Heart right ventricle (tissue), 16 donors: ENCODE measurements around the gene TMEM88. TPM values are rescaled to one million over a fixed set of nuclear protein-coding genes. Genes with fewer than 3 reads are reported as not detected.

Experiments used
- ATAC-seq, 8 donors: fragments of 200-7000 bp; cut with Tn5 transposase; one replicate each; pipeline ENCODE4 v1.9.1; 2020; ENCODE audit warnings: mild to moderate bottlenecking in 8 of 8, moderate library complexity in 8 of 8, moderate number of reproducible peaks in 1 of 8
- DNase-seq, 2 donors: peaks; one replicate each; pipeline ENCODE4 v3.0.0-alpha.2; 2020
- H3K27ac ChIP-seq, 10 donors: fragments of 200-600 bp; sonication (generic) in 2 of 10; one replicate each; pipeline versions ENCODE4 v1.5.0 to v1.8.0; 2020 to 2022; ENCODE audit warnings: mild to moderate bottlenecking in 3 of 10
- H3K27me3 ChIP-seq, 7 donors: fragments of 200-600 bp; one replicate each; pipeline ENCODE4 v1.8.0; 2021 to 2022; ENCODE audit warnings: mild to moderate bottlenecking in 2 of 7
- H3K36me3 ChIP-seq, 9 donors: fragments of 200-600 bp; sonication (generic) in 1 of 9; one replicate each; pipeline versions ENCODE4 v1.5.0 to v1.8.0; 2020 to 2022; ENCODE audit warnings: mild to moderate bottlenecking in 2 of 9
- H3K4me1 ChIP-seq, 9 donors: fragments of 200-600 bp; sonication (generic) in 1 of 9; one replicate each; pipeline versions ENCODE4 v1.5.0 to v1.8.0; 2020 to 2022; ENCODE audit warnings: mild to moderate bottlenecking in 4 of 9
- H3K4me3 ChIP-seq, 10 donors: fragments of 200-600 bp; sonication (generic) in 2 of 10; one replicate each; pipeline versions ENCODE4 v1.5.0 to v1.8.0; 2020 to 2022; ENCODE audit warnings: mild to moderate bottlenecking in 7 of 10, moderate library complexity in 2 of 10
- H3K9me3 ChIP-seq, 11 donors: fragments of 200-600 bp in 10 of 11; sonication (generic) in 2 of 11; one replicate each; pipeline versions ENCODE4 v1.5.0 to v1.8.0; 2013 to 2022; ENCODE audit warnings: mild to moderate bottlenecking in 2 of 11, control low read depth in 1 of 11, moderate library complexity in 1 of 11
- WGBS, 2 donors: extraction: QIAGEN DNeasy Blood & Tissue Kit; methylation state at CpG; one replicate each; pipeline ENCODE4 v1.1.7; 2013; ENCODE audit warnings: inconsistent platforms in 1 of 2; 5-methylcytosine and 5-hydroxymethylcytosine counted together
- intact Hi-C, 10 donors: fragments of 100-400 bp; cut with DNase I; formaldehyde crosslinking; loops; one replicate each; pipeline versions ENCODE4 v1.11.1 to v1.14.2; 2022
- polyA plus RNA-seq, 2 donors: library from polyadenylated mRNA; stranded (reverse); fragments of 200-250 nt; gene quantifications; one replicate each; pipeline ENCODE4 v1.2.3, GENCODE V29; 2013
- total RNA-seq, 10 donors: library from RNA; stranded (reverse); fragmentation: NEBNext Ultra II Directional in 3 of 10; extraction: Animal tissue kit (Norgen Biotek cat#: 25700) in 3 of 10; gene quantifications; one replicate each; pipeline versions ENCODE4 v1.2.1 to v1.2.4, GENCODE V29; 2021 to 2023
- TF ChIP-seq, protein P1 (sequence below), 9 donors: fragments of 200-600 bp; sonication (generic) in 2 of 9; IDR thresholded peaks; one replicate each; pipeline versions ENCODE4 v1.5.0 to v1.8.0; 2021 to 2022; ENCODE audit warnings: antibody characterized with exemption in 9 of 9, mild to moderate bottlenecking in 5 of 9, moderate library complexity in 1 of 9
- donor health status: Arrhythmogenic right ventricular cardiomyopathy.
- donor health status: ischemic (EF 13 %, LVEDD 7.1; RV severe dilation, severe dysfunction).
- donor health status: healthy with polysubstance abuse.
- donor health status: DM: no; HTN: yes; CAD: no.
- donor health status: DM: no; HTN: no; CAD: no.
- donor health status: ischemic (EF 25% LVEDD 6.9; RV normal size, moderate dysfunction).
- donor health status: ischemic (EF 25% LVEDD 5.7; RV mildly dilated, moderate dysfunction).
- donor health status: healthy.
- donor health status: DM: yes; HTN: yes; CAD: no.
- donor health status: Ischemic cardiomyopathy.
- donor health status: ischemic (EF 35%, LVEDD 5.7; RV mildly dilated, moderate dysfunction).
- donor health status: nonischemic (EF 11% LVEDD 7.7; RV severe dilation, severe dysfunction).
- donor health status: DM: yes; HTN: yes; CAD: no.
- donor health status: PGD.
- donor health status: ischemic (EF 29% LVEDD 5.4; RV normal size, mild dysfunction).
- donor health status: nonischemic (EF 23%, LVEDD 6.1; RV moderate dilation, normal function).

TMEM88 gene
- total and polyA plus RNA-seq, 12 donors, result 12.3 to 298 (median 24.8) TPM

DNA sequence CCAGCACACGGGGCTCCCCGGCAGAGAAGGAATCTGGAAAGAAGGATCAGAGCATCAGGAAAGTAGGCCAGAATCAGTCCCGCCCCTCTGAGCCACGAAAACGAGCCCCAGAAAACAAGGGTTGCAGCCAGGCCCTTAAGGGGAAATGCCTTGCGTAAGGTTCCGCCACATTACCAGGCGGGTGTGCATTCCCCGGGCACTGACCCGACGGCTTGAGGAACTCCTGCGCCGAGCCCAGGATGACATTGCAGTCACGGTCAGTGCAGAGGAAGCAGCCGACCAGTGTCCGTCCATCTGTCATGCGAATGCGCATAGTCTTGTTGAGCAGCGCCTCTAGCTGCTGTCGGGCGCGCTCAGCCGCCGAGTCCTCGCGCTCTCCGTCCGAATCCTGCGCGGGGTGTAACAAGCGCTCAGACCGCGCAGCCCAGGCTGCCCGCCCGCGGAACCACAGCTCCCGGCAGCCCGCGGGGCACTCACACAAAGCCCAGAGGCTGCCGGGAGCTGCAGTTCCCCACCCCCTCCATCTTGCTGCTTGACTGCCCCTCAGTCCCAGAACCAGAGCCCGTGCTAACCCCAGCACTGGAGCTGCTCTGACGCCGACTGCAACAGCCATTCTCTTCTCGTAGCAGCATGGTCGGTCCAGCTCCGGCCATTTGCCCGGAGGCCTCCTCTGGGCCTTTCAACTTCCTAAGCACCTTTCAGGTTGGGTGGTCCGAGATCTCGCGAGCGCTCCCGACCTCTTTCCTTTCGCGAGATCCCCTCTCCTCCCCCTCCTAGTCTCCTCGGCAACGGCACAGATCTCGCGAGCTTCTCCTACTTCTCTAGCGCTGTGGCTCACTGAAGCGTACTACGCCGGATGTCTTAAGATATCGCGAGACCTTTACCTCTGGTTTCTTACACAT is 2.2 kb downstream of the TMEM88 start, which contains the start of gene NAA38:
TSS of gene NAA38 (minus strand) at position 749 of the 902 bp plus-strand sequence. CDS start at position 653, 96 bp downstream.
- Histone ChIP-seq H3K27me3 (no peaks in the 10 kb centered on the region), H3K9me3 (no peaks in the 10 kb centered on the region), H3K4me3 (peak within 1 kb of the TSS; percentile 60 to 72 (median 68)), H3K27ac (peak within 1 kb of the TSS; percentile 79 to 98 (median 93)), H3K4me1 (peaks cover under 1 to 54% (median 38%) of the 10 kb centered on the region in 9 donors), H3K36me3 (peaks cover 0 to 57% (median 16%) of the 10 kb centered on the region in 9 donors)
- ATAC-seq (peak; percentile 87 to 92 (median 90)), DNase-seq (peak; percentile 93 to 98)
- TF ChIP-seq, protein P1, sequence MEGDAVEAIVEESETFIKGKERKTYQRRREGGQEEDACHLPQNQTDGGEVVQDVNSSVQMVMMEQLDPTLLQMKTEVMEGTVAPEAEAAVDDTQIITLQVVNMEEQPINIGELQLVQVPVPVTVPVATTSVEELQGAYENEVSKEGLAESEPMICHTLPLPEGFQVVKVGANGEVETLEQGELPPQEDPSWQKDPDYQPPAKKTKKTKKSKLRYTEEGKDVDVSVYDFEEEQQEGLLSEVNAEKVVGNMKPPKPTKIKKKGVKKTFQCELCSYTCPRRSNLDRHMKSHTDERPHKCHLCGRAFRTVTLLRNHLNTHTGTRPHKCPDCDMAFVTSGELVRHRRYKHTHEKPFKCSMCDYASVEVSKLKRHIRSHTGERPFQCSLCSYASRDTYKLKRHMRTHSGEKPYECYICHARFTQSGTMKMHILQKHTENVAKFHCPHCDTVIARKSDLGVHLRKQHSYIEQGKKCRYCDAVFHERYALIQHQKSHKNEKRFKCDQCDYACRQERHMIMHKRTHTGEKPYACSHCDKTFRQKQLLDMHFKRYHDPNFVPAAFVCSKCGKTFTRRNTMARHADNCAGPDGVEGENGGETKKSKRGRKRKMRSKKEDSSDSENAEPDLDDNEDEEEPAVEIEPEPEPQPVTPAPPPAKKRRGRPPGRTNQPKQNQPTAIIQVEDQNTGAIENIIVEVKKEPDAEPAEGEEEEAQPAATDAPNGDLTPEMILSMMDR (IDR thresholded peaks at IDR 0.05), result peak; percentile 14 to 80 (median 45)
- intact Hi-C loops, result loop anchor here in 8 of 10 donors (1.0 to 10.0 kb wide), 8 partner anchors 14 to 298 kb away; partner anchors contain the start of genes KDM6B (in 3 of the 8), PER1 (in 1 of the 8) and RNF227 (in 1 of the 8)
- WGBS, 2 donors, result 1% methylated on average over 64 of the region's 64 CpGs

DNA sequence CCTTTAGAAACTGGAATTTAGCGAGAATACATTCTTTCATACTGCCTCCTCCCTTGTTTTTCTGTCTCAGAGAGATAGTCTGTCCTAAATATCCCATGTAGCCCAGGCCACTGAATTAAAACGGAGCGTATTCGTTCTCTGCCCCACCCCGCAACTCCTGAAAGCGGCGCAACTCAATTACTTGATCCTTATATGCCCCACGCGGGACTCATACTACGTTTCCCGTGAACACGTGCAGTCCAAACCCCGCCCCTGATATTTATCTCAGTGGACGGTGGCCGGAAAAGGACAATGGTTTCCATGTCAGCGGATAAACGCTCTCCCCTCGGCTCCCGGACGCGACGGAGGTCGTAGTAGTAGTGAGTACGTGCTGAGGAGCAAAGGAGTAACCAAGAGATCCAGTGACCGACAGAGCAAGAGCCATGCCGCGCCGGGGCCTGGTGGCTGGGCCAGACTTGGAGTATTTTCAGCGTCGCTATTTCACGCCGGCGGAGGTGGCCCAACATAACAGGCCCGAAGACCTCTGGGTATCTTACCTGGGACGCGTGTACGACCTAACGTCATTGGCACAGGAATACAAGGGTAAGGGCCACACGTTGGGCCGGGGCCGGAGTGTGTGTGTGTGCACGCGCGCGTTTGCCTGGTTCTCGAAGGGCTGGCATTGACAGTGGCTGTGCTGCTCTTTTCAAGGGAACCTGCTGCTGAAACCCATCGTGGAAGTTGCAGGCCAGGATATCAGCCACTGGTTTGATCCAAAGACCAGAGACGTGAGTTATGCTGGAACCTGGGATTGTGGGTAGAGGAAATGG is 3.1 kb downstream of the TMEM88 start, which contains the start of gene CYB5D1:
TSS of gene CYB5D1 (plus strand) at position 291 of the 809 bp plus-strand sequence. CDS start at position 423, 132 bp downstream.
- 2 to 3% methylated on average over 48 of the region's 48 CpGs for WGBS, 2 donors
- Histone ChIP-seq H3K27ac (peak within 1 kb of the TSS; percentile 79 to 98 (median 93)), H3K36me3 (peaks cover 0 to 52% (median 12%) of the 10 kb centered on the region in 9 donors), H3K4me1 (peaks cover 0 to 50% (median 32%) of the 10 kb centered on the region in 9 donors), H3K4me3 (peak within 1 kb of the TSS; percentile 60 to 72 (median 68)), H3K9me3 (no peaks in the 10 kb centered on the region), H3K27me3 (no peaks in the 10 kb centered on the region)
- intact Hi-C loops, result loop anchor here in 8 of 10 donors (1.0 to 10.0 kb wide), 8 partner anchors 15 to 297 kb away; partner anchors contain the start of genes KDM6B (in 3 of the 8), PER1 (in 1 of the 8) and RNF227 (in 1 of the 8)
- TF ChIP-seq, protein P1 (IDR thresholded peaks at IDR 0.05), result no peak
- ATAC-seq, result peak; percentile 56 to 76 (median 69)
- peak; percentile 80 to 96 for DNase-seq

DNA sequence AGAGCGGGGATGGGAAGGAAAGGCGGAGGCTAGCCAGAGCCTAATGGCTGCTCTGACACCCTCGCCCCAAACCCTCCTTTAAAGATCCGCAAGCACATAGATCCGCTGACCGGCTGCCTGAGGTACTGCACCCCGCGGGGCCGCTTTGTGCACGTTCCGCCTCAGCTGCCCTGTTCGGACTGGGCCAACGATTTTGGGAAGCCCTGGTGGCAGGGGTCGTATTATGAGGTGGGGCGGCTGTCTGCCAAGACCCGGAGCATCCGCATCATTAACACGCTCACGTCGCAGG is 3.6 kb downstream of the TMEM88 start:
- Histone ChIP-seq H3K4me3 (peak overlapping the region; percentile 60 to 72 (median 68)), H3K4me1 (peaks cover 0 to 53% (median 32%) of the 10 kb centered on the region in 9 donors), H3K27ac (peak overlapping the region in 9 of 10 donors; percentile 85 to 98 (median 93)), H3K27me3 (no peaks in the 10 kb centered on the region), H3K9me3 (no peaks in the 10 kb centered on the region), H3K36me3 (peaks cover 0 to 50% (median 7%) of the 10 kb centered on the region in 9 donors)
- ATAC-seq (peak in 1 of 8 donors; percentile 4), DNase-seq (peak; percentile 31 to 46)
- TF ChIP-seq, protein P1 (IDR thresholded peaks at IDR 0.05), result peak in 7 of 9 donors; percentile 6 to 52 (median 39)
- intact Hi-C loops, result loop anchor here in 6 of 10 donors (5.0 to 10.0 kb wide), 4 partner anchors 36 to 296 kb away; partner anchors contain the start of genes PER1 (in 1 of the 6) and RNF227 (in 1 of the 6)
- WGBS, 2 donors, result 20 to 30% methylated on average over 19 to 20 of the region's 20 CpGs
